ENCODE results near the gene UGT2B17. TPM values are rescaled to one million over a fixed set of nuclear protein-coding genes. Genes with fewer than 3 reads are reported as not detected.

UGT2B17 gene
- total and polyA plus RNA-seq, 2 of the 4 experiments (the other 2 are of a cell fraction): not detected

DNA sequence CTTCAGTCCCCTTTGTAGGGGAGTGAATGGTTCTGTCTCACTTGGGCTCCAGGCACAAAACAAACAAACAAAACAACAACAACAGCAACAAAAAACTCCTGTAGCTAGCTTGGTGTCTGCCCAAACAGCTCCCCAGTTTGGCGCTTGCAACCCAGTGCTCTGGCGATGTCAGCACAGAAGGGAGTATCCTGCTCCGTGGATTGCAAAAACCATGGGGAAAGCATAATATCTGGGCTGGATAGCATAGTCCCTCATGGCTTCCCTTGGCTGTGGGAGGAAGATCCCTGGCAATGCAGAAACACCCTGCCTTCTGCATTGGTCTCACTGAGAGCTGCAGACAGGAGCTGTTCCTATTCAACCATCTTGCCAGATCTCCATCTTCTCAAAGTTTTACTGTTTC lies 39.7 kb downstream of the UGT2B17 start:
- Histone ChIP-seq H2AFZ (replicated peaks; ENCODE audit: low read length, poor library complexity) (no peak overlapping the region), H3K79me1 (ENCODE audit: low read depth in 1 of 2, low read length in 2 of 2) (no peaks in the 10 kb centered on the region), H3K9ac (ENCODE audit: low read depth, low read length) (no peak overlapping the region), H4K5ac (ENCODE audit: low read depth, low read length) (no peak overlapping the region), H2BK5ac (ENCODE audit: low read depth, low read length, poor library complexity, severe bottlenecking) (no peak overlapping the region), H4K20me1 (ENCODE audit: insufficient read depth, low read length) (no peaks in the 10 kb centered on the region), H2AK9ac (replicated peaks; ENCODE audit: low read depth, low read length, poor library complexity) (no peak overlapping the region), H2BK120ac (ENCODE audit: low read depth, low read length) (no peak overlapping the region), H3K4ac (ENCODE audit: low read depth, low read length) (no peak overlapping the region), H2BK15ac (ENCODE audit: low read depth, low read length) (no peak overlapping the region), H4K8ac (ENCODE audit: low read depth in 2 of 2, low read length in 2 of 2) (no peak overlapping the region), H3K27ac (ENCODE audit: insufficient read depth, low read length) (no peak overlapping the region), H3K14ac (replicated peaks; ENCODE audit: low read depth, low read length) (no peak overlapping the region), H3K36me3 (ENCODE audit: control insufficient read depth, insufficient read depth, low read length) (no peaks in the 10 kb centered on the region), H3K27me3 (ENCODE audit: control insufficient read depth, insufficient read depth, low read length) (no peaks in the 10 kb centered on the region), H3K56ac (ENCODE audit: extremely low read depth, insufficient read depth, low read length) (no peak overlapping the region), H3K23ac (ENCODE audit: low read depth, low read length) (no peak overlapping the region), H3K18ac (ENCODE audit: low read depth, low read length) (no peak overlapping the region), H3K9me1 (ENCODE audit: insufficient read depth, low read length) (no peaks in the 10 kb centered on the region), H3K9me3 (ENCODE audit: control insufficient read depth, insufficient read depth, low read length) (no peaks in the 10 kb centered on the region), H2BK20ac (ENCODE audit: low read depth, low read length) (no peak overlapping the region), H3K4me2 (ENCODE audit: low read depth, low read length) (no peak overlapping the region), H3K4me1 (ENCODE audit: control insufficient read depth, insufficient read depth, low read length) (no peaks in the 10 kb centered on the region), H3K4me3 (ENCODE audit: insufficient read depth, low read depth, low read length) (no peak overlapping the region), H4K91ac (ENCODE audit: insufficient read depth, low read depth, low read length) (no peak overlapping the region), H2AK5ac (ENCODE audit: low read depth, low read length) (no peak overlapping the region)
- dilution Hi-C loops (cut with HindIII; ENCODE audit: low sequenced_read_pairs, unreplicated experiment): no loop called here
- in situ Hi-C loops (cut with MboI; ENCODE audit: low sequenced_read_pairs): no loop called here
- CTCF ChIA-PET: no interaction called here
- DNase-seq (no peak), ATAC-seq (ENCODE audit: low read depth) (no peak)
- no CpG with 5 or more reads among the region's 3 CpGs for WGBS, 2 experiments (ENCODE audit: extremely low coverage in 2 of 2, insufficient read length in 1 of 2)
- intact Hi-C loops (cut with micrococcal nuclease): no loop called here
- POLR2A ChIA-PET (ENCODE audit: unreplicated experiment): no interaction called here
- TF ChIP-seq POLR2A (IDR thresholded peaks at IDR 0.05; ENCODE audit: low read depth, low read length) (no peak), SMC3 (IDR thresholded peaks at IDR 0.05; ENCODE audit: low read depth, low read length) (no peak), MXI1 (IDR thresholded peaks at IDR 0.05; ENCODE audit: borderline replicate concordance, low read depth, low read length) (no peak), BHLHE40 (IDR thresholded peaks at IDR 0.05; ENCODE audit: low read depth, low read length) (no peak), MAFK (IDR thresholded peaks at IDR 0.05; ENCODE audit: low read depth, low read length) (no peak), CTCF (conservative IDR thresholded peaks at IDR 0.05; ENCODE audit: low read depth, low read length) (no peak), NFE2L2 (IDR thresholded peaks at IDR 0.05; ENCODE audit: low read depth, low read length) (no peak), RCOR1 (IDR thresholded peaks at IDR 0.05; ENCODE audit: insufficient replicate concordance, low read length) (no peak), MAZ (IDR thresholded peaks at IDR 0.05; ENCODE audit: borderline replicate concordance, low read depth, low read length) (no peak), RAD21 (IDR thresholded peaks at IDR 0.05; ENCODE audit: low read length) (no peak), FOS (IDR thresholded peaks at IDR 0.05; ENCODE audit: low read depth, low read length) (no peak), ELK1 (IDR thresholded peaks at IDR 0.05; ENCODE audit: borderline replicate concordance, low read depth, low read length) (no peak), CHD1 (IDR thresholded peaks at IDR 0.05; ENCODE audit: low read depth, low read length) (no peak), RFX5 (IDR thresholded peaks at IDR 0.05; ENCODE audit: low read depth, low read length) (no peak), CEBPB (IDR thresholded peaks at IDR 0.05; ENCODE audit: low read depth, low read length) (no peak)
- TF ChIP-seq, protein P1, sequence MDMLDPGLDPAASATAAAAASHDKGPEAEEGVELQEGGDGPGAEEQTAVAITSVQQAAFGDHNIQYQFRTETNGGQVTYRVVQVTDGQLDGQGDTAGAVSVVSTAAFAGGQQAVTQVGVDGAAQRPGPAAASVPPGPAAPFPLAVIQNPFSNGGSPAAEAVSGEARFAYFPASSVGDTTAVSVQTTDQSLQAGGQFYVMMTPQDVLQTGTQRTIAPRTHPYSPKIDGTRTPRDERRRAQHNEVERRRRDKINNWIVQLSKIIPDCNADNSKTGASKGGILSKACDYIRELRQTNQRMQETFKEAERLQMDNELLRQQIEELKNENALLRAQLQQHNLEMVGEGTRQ (IDR thresholded peaks at IDR 0.05; ENCODE audit: low read depth, low read length): no peak
- no TSS peak for BruUV-seq (replicated peaks)
